A172 (cell line): ENCODE data around the gene TVP23A. TPM values are rescaled to one million over a fixed set of nuclear protein-coding genes. Genes with fewer than 3 reads are reported as not detected.
"Not testable (repeated sequence)": the region's sequence is repeated elsewhere in the genome, so short reads cannot be mapped to it uniquely, and the experiment has no call there.

Experiments
- DNase-seq: peaks from one replicate; pipeline ENCODE4 v3.0.0-alpha.2; 2015; ENCODE audit warnings: low spot score
- total RNA-seq: library from RNA; depleted of rRNA; stranded (reverse); fragments of >200 nt; shearing (Covaris generic); gene quantifications from 2 replicates; pipeline ENCODE4 v1.2.3, GENCODE V29; 2014

Gene TVP23A
- total RNA-seq, 1 experiment from 2014 or later = not detected

DNA sequence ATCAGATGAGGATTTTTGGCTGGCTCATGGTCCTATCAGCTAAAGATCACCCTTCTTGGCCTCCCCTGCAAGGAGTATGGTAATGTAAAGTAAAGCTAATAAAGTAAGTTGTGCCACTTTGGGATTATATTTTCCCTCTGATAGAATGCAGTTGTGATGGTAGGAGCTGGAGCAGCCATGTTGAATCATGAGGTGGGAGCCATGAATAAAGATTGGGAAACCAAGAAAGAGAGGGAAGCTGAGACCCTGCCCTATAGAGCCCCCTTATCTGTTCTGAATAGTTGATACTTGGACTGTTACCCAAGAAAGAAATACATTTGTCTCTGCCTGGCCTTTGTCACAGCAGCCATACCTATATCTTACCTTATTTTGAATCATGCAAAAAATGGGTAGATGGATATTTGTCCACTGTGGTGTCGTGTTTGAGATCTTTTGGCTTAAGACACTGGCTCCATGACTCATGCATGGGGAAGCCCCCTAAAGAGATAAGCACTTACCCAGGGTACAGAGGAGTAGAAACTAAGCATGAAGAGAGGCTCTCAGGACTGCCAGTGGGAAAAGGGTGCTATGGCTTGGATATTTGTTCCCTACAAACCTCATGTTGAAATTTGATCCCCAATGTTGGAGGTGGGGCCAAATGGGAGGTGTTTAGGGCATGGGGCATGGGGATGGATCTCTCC, 17.7 kb upstream of the TVP23A start:
- DNase-seq = no peak

DNA sequence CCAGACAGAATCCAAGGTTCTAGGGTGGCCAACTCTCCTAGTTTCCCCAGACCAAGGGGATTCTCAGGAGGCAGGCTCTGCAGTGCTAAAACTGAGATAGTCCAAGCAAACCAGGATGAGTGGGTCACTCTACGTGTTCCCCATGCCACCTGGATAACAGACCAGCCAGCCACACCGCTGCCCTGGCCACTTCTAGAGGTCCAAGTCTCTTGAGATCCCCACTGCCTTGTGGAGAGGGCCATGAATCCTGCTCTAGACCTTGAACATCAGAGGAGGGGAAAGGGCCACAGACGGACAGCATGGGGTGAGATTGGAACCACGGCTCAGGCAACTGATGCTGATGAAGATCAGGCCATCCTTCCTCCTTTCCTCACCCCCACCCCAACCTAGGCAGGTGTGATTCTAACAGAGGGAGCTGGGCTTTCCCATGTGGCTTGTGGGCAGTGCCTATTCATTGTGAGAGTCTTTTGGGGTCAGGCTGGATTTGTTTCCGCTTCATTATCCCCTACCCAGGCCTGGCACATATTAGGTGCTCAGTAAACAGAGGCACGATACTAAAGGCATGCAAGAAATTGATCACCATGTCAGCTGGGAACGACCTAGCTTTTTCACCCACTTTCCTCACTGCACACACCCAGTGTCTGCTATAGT, 16.8 kb upstream of the TVP23A start:
- DNase-seq = no peak

DNA sequence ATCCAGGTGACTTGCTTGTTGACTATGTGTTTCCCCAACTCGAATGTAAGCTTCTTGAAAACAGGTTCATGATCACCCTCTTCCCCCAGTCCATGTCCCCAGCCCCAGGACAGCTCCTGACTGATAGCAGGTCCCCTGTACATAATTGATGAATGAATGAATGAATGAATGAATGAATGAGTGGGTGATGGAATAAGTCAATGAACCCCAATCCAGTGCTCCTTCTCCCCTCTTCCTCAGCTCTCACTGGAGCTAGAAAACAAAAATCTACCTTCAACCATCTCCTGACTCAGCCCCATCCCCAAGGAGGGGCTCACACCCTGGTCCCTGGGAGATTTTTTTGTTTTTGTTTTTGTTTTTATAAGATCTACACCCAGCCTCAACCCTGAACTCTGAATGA, 16.2 kb upstream of the TVP23A start:
- DNase-seq = no peak

DNA sequence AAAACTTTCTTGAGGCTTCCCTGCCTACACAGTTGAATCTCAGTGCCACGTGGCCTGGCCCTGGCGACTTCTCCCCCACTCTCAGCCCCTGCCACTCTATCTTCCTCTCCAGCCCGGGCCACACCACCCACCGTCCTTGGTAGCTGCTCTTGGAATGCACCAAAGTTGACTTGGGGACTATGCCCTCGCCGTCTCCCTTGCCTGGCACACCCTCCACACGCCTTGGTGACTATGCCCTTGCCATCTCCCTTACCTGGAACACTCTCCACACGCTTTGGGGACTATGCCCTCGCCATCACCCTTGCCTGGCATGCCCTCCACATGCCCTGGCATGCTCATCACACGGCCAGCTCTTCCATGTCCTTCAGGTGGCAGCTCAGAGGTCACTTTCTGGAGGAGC, 15.5 kb upstream of the TVP23A start:
- no peak for DNase-seq

DNA sequence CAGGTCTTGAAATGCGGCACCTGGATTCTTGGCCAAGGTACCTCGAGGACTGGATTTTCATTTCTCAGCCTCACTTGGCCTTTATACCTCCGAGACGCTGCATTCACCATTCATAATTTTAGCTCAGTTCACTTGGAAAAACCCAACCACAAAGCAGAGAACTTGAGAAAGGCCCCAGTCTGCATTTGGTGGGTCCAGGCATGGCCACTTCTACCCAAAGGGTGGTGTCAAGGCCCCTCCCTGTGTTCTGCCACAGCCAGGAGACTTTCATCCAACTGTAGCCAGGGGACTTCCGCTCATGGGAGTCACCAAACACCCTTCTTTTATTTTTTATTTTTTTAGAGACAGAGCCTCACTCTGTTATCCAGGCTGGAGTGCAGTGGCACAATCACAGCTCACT, 14.7 kb upstream of the TVP23A start:
- DNase-seq = no peak

DNA sequence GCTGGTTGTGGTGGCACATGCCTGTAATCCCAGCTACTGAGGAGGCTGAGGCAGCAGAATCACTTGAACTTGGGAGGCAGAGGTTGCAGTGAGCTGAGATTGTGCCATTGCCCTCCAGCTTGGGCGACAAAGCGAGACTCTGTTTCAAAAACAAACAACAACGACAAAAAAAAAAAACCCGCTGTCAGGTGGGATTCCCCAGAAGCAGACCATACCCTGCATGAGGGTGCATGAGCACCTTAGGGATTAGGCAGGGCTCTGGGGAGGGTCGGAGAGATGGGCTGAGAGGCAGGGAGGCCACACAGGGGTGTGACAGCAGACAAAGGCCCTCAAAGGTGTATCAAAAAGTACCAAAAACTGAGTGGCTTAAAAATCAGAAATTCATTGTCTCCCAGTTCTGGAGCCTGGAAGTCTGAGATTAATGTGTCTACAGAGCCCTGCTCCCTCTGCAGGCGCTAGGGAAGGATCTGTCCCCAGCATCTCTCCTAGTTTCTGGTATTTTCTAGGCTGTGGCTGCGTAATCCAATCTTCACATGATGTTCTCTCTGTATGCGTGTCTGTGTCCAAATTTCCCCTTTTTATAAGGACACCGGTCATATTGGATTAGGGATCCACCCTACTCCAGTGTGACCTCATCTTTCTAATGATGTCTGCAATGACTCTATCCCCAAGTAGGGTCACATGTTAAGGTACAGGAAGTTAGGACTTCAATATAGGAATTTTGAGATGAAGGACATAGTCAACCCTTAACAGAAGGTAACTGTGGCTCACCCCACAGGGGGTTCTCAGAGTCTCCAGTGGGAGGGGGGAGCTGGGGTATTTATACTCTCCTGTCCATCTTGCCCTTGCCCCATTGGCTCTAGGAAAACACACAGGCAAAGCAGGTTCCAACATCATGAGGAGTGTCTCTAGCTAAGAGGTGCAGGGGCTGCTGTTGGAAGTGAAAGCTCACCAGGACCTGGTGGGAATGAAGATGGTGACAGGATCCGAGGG, 13.6 kb upstream of the TVP23A start:
- DNase-seq = no peak

DNA sequence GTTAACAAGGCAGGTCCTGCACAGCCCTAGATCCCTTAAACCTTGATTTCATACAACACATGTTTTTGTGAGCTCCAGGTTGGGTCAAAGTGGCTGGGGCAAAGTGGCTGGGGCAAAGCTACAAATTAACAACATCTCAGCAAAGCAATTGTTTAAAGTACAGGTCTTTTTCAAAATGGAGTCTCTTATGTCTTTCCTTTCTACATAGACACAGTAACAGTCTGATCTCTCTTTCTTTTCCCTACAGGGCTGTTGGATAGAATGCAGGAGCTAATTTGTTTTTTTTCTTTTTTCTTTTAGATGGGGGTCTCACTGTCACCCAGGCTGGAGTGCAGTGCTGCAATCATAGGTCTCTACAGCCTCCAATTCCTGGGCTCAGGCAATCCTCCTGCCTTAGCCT, 11.6 kb upstream of the TVP23A start:
- not testable (repeated sequence) for DNase-seq

DNA sequence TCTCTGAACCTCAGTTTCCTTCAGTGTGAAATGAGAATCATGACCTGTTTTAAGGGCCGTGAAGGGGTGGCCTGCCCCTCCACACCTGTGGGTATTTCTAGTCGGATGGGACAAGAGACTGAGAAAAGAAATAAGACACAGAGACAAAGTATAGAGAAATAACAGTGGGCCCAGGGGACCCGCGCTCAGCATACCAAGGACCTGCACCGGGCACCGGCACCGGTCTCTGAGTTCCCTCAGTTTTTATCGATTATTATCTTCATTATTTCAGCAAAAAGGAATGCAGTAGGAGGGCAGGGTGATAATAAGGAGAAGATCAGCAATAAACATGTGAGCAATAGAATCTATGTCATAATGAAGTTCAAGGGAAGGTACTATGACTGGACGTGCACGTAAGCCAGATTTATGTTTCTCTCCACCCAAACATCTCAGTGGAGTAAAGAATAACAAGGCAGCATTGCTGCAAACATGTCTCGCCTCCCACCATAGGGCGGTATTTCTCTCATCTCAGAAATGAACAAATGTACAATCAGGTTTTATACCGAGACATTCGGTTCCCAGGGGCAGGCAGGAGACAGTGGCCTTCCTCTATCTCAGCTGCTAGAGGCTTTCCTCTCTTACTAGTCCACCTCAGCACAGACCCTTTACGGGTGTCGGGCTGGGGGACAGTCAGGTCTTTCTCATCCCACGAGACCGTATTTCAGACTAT, 10.9 kb upstream of the TVP23A start:
- DNase-seq = not testable (repeated sequence)

DNA sequence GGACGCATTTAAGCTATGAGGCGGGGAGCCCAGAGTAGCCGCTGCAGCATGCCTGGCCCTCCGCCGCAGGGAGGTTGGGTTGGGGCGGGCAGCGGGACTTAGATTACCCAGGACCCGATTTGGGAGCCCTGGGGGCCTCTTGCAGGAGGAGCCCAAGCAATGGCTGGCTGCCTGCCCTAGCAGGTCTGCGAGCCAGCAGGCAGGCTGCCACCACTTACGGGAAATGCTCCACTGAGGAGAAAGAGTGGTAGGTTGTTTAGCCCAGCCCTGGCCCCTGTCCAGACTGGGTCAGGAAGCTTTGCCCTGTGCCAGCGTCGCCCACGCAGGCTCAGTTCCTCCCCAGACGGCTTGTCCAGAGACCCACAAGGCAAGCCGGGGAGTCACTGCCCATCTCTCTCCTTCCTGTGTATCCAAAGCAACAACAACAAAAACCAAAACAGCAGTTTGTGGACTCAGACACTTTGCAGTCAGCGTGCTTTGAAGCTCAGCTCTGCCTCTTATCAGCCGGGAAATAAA, 10.3 kb upstream of the TVP23A start:
- peak; percentile 55 for DNase-seq

DNA sequence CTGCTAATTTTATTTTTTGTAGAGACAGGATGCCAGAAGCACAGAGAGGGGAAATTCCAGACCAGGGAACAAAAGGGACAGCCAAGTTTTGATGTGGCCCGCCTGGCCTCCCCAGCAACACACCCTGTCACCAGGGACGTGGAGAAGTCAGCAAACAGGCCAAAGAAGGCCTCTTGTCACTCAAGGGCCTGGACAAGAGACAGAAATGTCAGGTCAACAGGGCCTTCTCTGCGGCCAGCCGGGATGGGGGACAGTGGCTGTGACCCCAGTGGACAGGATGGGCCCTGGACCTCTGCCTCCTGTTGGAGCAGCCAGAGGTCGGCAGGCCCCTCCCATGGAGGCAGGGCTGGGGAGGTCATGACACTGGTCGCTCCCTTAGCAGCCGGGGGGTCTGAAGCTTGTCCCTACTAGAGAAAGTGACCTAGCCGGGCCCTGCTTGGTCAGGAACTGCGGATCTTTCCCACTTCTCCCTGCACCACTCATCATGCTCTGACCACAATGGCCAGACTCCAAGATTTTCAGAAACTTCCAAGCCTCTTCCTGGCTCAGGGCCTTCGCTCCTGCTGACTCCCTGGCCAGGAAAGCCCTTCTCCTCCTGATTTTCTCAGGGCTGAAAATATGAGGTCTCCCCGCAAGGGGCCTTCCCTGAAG, 9.2 kb upstream of the TVP23A start:
- peak; percentile 87 for DNase-seq

DNA sequence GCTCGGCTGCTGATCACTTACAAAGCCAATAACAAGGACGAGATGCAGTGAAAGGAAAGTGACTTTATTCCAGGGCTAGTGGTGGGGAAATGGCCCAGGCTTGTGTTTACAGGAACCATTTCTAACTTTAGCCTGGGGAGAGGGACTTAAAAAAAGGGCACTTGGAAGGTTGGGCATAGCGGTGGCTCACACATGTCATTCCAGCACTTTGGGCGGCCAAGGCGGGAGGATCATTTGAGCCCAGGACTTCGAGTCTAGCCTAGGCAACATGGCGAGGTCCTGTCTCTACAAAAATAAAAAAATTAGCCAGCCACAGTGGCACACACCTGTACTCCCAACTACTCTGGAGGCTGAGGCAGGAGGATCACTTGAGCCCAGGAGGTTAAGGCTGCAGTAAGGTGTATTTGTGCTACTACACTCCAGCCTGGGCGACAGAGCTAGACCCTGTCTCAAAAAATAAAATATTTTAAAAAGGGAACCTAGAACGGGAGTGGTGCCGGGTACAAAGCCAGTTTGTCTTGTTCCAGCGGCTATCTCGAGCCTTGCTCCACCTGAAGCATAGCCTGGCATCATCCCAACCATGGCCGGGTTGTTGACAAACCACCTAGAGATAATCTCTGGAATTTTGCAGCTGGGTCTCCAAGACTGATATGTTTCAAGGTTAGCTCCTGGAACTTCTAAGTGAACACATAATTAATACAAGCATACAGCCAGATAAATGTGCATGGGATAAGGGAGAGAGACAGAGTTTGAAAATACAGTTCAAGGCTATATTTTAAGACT, 5.7 kb upstream of the TVP23A start:
- no peak for DNase-seq

DNA sequence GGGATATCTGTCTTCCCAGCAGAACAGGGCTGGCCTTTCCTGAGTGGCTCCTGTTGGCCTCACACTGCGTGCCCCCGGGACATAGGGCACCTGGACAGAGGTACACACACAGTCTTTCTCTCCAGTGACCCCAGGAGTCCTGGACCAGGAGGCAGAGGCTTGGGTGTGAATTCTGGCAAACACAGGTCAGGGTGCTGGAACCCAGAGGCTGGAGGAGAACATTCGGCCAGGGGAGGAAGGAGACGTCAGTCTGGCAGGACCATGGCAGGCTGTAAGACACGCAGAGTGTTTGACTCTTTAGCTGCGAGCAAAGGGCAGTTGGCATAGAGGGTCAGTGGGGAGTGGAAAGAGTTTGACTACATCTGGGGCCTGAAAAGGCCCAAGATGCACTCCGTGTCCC, 4.1 kb upstream of the TVP23A start:
- no peak for DNase-seq

DNA sequence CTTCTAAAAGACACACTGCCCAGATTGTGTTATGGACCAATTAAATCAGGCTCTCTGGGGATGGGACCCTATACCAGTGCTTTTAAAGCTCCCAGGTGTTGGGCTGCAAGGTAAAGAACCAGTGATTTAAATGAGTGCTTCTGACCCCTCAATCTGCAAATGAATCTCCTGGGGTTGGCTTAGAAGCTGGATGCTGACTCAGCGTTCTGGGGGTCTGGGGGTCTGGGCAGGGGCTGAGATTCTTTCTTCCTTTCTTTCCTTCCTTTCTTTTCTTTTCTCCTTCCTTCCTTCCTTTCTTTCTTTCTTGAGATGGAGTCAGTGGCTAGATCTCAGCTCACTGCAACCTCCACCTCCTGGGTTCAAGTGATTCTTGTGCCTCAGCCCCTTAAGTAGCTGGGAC, 2.0 kb upstream of the TVP23A start:
- no peak for DNase-seq

DNA sequence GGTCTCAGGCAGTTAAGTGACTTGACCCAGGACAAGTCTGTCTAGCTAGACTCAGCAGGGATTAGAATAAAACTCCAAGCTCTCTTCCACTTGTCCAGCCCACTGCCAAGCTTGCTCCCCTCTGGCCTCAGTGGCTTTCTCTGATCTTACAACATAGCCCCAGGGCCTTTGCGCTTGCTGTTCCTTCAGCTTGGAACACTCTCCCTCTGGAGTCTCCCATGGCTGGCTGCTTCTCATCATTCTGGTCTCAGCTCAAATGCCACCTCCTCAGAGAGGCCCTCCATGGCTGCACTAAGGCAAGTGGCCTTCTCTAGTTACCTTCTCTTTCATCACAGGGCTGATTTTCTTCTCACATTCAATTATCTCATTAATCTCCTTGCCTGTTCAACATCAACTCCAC, 1.1 kb downstream of the TVP23A start:
- no peak for DNase-seq

DNA sequence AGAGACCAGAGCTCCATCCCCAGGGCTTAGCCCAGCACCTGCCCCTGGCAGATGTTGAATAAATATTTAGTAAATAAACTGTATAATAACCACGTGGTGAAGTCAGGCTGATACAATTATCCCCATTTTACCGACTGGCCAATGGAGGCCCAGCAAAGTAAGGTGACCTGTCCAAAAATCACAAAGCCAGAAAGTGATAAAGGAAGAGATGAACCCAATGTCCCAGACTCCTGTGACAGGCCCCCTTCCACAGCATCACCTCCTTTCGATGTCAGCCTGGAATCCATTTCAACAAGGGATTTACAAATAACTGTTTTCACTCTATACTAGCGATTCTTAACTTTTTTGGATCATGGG, 5.5 kb downstream of the TVP23A start:
- no peak for DNase-seq

DNA sequence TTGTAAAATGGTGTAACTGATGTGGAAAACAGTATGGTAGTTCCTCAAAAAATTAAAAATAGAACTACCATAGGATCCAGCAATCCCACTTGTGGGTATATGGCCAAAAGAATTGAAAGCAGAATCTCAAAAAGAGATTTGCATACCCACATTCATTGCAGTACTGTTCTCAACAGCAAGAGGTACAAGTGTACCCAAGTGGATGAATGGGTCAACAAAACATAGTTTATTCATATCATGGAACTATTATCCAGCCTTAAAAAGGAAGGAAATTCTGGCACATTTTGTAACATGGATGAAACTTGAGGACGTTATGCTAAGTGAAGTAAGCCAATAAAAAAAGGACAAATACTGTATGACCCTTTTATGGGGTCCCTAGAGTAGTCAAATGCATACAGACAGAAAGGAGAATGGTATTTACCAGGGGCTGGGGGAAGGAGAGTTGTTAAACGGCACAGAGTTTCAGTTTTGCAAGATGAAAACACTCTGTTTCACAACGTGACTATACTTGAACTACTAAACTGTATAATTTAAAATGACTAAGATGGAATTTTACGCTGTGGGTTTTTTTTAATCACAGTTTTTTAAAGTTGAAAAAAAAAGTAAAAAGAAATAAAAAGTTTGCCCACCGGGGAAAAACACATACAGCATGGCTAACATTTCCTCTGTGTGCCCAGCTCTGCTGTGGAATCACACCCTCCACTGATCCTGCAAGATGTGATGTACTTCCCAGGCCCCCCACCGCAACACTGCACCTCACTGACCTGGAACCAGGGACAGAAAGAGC, 6.1 kb downstream of the TVP23A start:
- no peak for DNase-seq

DNA sequence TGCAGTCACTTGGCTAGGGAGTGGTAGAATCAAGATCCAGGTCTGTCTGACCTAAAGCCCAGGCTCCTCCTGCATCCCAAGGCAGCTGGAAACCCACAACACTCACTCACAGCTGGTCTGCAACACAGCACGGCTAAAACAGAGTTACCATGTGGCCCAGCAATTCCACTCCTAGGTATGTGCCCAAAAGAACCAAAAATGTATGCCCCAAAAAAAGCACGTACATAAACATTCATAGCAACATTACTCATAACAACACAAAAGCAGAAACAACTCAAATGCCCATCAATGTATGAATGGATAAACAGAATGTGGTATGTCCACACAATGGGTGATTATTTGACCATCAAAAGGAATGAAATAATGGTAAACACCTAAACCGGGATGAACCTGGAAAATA, 8.9 kb downstream of the TVP23A start:
- DNase-seq = no peak

DNA sequence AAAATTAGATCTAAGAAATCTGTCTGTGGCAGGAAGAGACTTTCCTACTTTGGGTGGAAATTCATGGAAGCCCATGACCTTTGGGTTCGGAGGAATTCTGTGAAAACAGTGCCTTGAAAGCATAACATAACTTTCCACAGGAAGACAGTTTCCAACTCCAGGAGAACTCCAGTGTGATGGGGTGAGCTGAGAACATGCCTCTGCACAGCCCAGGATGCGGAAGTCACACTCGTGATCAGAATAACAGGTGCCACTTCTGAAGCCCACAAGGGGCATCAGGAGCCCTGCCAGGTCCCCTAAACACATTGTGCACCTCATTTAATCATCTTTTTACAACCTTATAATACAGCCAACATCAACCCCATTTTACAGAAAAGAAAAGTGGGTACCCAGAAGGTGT, 9.7 kb downstream of the TVP23A start:
- DNase-seq = no peak

DNA sequence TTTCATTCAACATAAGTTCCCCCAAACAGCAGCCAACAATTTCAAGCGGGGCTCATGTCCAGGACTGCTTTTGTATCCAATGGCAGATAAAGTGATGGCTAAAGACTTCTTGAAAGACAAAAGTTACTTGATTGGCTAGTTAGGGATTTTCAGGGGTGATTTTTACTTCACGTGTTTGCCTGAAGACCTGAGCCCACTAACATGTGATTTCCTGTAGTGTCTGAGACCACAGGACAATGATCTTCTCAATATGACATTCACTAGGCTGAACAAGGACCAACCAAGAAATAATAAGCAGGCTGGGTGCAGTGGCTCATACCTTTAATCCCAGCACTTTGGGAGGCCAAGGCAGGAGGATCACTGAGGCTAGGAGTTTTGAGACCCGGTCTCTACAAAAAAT, 10.4 kb downstream of the TVP23A start:
- DNase-seq = no peak

DNA sequence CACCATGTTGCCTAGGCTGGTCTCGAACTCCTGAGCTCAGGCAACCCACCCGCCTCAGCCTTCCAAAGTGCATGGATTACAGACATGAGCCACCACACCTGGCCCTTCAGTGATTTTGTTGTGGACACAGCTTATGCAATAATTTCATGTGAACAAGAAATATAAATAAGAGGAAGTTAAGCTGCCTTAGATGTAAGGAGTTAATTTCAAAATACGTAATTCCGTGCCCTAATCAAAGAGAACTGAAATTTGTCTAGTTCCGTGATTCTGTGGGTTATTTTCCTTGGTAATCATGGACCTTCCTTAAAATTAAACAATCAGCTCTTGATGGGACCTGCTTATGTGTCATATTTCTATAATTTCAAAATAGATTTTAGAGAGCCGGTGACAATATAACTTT, 11.9 kb downstream of the TVP23A start:
- DNase-seq = no peak
